Hepatocyte (in vitro differentiated cells): ENCODE data around the gene CLSTN1.

Experiments
- CTCF ChIP-seq: fragments of 200-600 bp; sonication (generic); IDR thresholded peaks from 2 replicates; pipeline ENCODE4 v1.5.1; 2016; ENCODE audit warnings: antibody characterized with exemption, mild to moderate bottlenecking; ENCODE audit not compliant: poor library complexity
- EZH2 ChIP-seq: fragments of 200-600 bp; sonication (generic); IDR thresholded peaks from 2 replicates; pipeline ENCODE4 v1.6.1; 2016; ENCODE audit warnings: antibody characterized with exemption, mild to moderate bottlenecking, borderline replicate concordance
- EZH2phosphoT487 ChIP-seq: fragments of 200-600 bp; sonication (generic); IDR thresholded peaks from one replicate; pipeline ENCODE4 v1.6.1; 2018; ENCODE audit warnings: antibody characterized with exemption, mild to moderate bottlenecking, low read depth, moderate library complexity; ENCODE audit not compliant: unreplicated experiment, severe bottlenecking

DNA sequence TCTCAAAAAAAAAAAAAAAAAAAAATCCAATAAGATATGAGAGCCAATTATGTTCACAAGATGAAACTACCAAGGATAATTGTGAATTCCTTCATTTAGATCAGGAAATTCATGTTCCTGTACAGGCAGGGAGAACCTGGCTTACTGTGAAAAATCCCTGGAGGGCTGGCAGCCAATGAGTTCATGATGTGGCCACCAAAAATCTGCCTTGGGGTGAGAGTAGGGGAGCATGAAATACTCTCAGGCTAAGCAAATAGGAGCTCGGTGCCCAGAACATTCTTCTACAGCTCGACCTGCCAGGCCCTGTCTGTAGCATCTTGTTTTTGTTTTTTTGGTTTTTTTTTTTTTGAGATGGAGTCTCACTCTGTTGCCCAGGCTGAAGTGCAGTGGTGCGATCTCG is 122.1 kb downstream of the CLSTN1 start:
- TF ChIP-seq CTCF, result no peak
- TF ChIP-seq EZH2, result no peak
- no peak for TF ChIP-seq EZH2phosphoT487
